Heart right ventricle (tissue), 16 donors: ENCODE measurements around the gene PRR29. TPM values are rescaled to one million over a fixed set of nuclear protein-coding genes. Genes with fewer than 3 reads are reported as not detected.
A peak's percentile ranks its signal among the peaks of the same experiment; 100 is the strongest.

Experiments used
- ATAC-seq, 8 donors: fragments of 200-7000 bp; cut with Tn5 transposase; one replicate each; pipeline ENCODE4 v1.9.1; 2020; ENCODE audit warnings: mild to moderate bottlenecking in 8 of 8, moderate library complexity in 8 of 8, moderate number of reproducible peaks in 1 of 8
- DNase-seq, 2 donors: peaks; one replicate each; pipeline ENCODE4 v3.0.0-alpha.2; 2020
- H3K27ac ChIP-seq, 10 donors: fragments of 200-600 bp; sonication (generic) in 2 of 10; one replicate each; pipeline versions ENCODE4 v1.5.0 to v1.8.0; 2020 to 2022; ENCODE audit warnings: mild to moderate bottlenecking in 3 of 10
- H3K27me3 ChIP-seq, 7 donors: fragments of 200-600 bp; one replicate each; pipeline ENCODE4 v1.8.0; 2021 to 2022; ENCODE audit warnings: mild to moderate bottlenecking in 2 of 7
- H3K36me3 ChIP-seq, 9 donors: fragments of 200-600 bp; sonication (generic) in 1 of 9; one replicate each; pipeline versions ENCODE4 v1.5.0 to v1.8.0; 2020 to 2022; ENCODE audit warnings: mild to moderate bottlenecking in 2 of 9
- H3K4me1 ChIP-seq, 9 donors: fragments of 200-600 bp; sonication (generic) in 1 of 9; one replicate each; pipeline versions ENCODE4 v1.5.0 to v1.8.0; 2020 to 2022; ENCODE audit warnings: mild to moderate bottlenecking in 4 of 9
- H3K4me3 ChIP-seq, 10 donors: fragments of 200-600 bp; sonication (generic) in 2 of 10; one replicate each; pipeline versions ENCODE4 v1.5.0 to v1.8.0; 2020 to 2022; ENCODE audit warnings: mild to moderate bottlenecking in 7 of 10, moderate library complexity in 2 of 10
- H3K9me3 ChIP-seq, 11 donors: fragments of 200-600 bp in 10 of 11; sonication (generic) in 2 of 11; one replicate each; pipeline versions ENCODE4 v1.5.0 to v1.8.0; 2013 to 2022; ENCODE audit warnings: mild to moderate bottlenecking in 2 of 11, control low read depth in 1 of 11, moderate library complexity in 1 of 11
- CTCF ChIP-seq, 9 donors: fragments of 200-600 bp; sonication (generic) in 2 of 9; IDR thresholded peaks; one replicate each; pipeline versions ENCODE4 v1.5.0 to v1.8.0; 2021 to 2022; ENCODE audit warnings: antibody characterized with exemption in 9 of 9, mild to moderate bottlenecking in 5 of 9, moderate library complexity in 1 of 9
- WGBS, 2 donors: extraction: QIAGEN DNeasy Blood & Tissue Kit; methylation state at CpG; one replicate each; pipeline ENCODE4 v1.1.7; 2013; ENCODE audit warnings: inconsistent platforms in 1 of 2; 5-methylcytosine and 5-hydroxymethylcytosine counted together
- intact Hi-C, 10 donors: fragments of 100-400 bp; cut with DNase I; formaldehyde crosslinking; loops; one replicate each; pipeline versions ENCODE4 v1.11.1 to v1.14.2; 2022
- polyA plus RNA-seq, 2 donors: library from polyadenylated mRNA; stranded (reverse); fragments of 200-250 nt; gene quantifications; one replicate each; pipeline ENCODE4 v1.2.3, GENCODE V29; 2013
- total RNA-seq, 10 donors: library from RNA; stranded (reverse); fragmentation: NEBNext Ultra II Directional in 3 of 10; extraction: Animal tissue kit (Norgen Biotek cat#: 25700) in 3 of 10; gene quantifications; one replicate each; pipeline versions ENCODE4 v1.2.1 to v1.2.4, GENCODE V29; 2021 to 2023
- donor health status: Arrhythmogenic right ventricular cardiomyopathy.
- donor health status: ischemic (EF 13 %, LVEDD 7.1; RV severe dilation, severe dysfunction).
- donor health status: healthy with polysubstance abuse.
- donor health status: DM: no; HTN: yes; CAD: no.
- donor health status: DM: no; HTN: no; CAD: no.
- donor health status: ischemic (EF 25% LVEDD 6.9; RV normal size, moderate dysfunction).
- donor health status: ischemic (EF 25% LVEDD 5.7; RV mildly dilated, moderate dysfunction).
- donor health status: healthy.
- donor health status: DM: yes; HTN: yes; CAD: no.
- donor health status: Ischemic cardiomyopathy.
- donor health status: ischemic (EF 35%, LVEDD 5.7; RV mildly dilated, moderate dysfunction).
- donor health status: nonischemic (EF 11% LVEDD 7.7; RV severe dilation, severe dysfunction).
- donor health status: DM: yes; HTN: yes; CAD: no.
- donor health status: PGD.
- donor health status: ischemic (EF 29% LVEDD 5.4; RV normal size, mild dysfunction).
- donor health status: nonischemic (EF 23%, LVEDD 6.1; RV moderate dilation, normal function).

The PRR29 gene
- total and polyA plus RNA-seq, 12 donors, result 0.21 to 0.66 (median 0.31) TPM; not detected in 4

- H3K27me3 ChIP-seq, result no peaks in the 10 kb centered on the region
- peak overlapping the region in 5 of 10 donors; percentile 10 to 26 (median 13) for H3K4me3 ChIP-seq
- WGBS, 2 donors, result 17 to 29% methylated on average over 37 of the region's 37 CpGs
- peaks cover 7 to 51% (median 37%) of the 10 kb centered on the region in 9 donors for H3K4me1 ChIP-seq
- H3K27ac ChIP-seq, result peak overlapping the region; percentile 54 to 90 (median 82)
- peak; percentile 49 to 86 (median 66) for ATAC-seq
- H3K36me3 ChIP-seq, result no peaks in the 10 kb centered on the region
- intact Hi-C loops, result no loop called here
- no peaks in the 10 kb centered on the region for H3K9me3 ChIP-seq
- no peak for TF ChIP-seq CTCF (IDR thresholded peaks at IDR 0.05)
- peak; percentile 70 to 74 for DNase-seq
Measured at GRCh38 chr17:63961355-63962212, 36.6 kb upstream of the PRR29 start.

- Histone ChIP-seq H3K36me3 (no peaks in the 10 kb centered on the region), H3K9me3 (no peaks in the 10 kb centered on the region), H3K4me3 (no peak overlapping the region), H3K27ac (peak overlapping the region; percentile 54 to 90 (median 82)), H3K4me1 (peaks cover 7 to 51% (median 37%) of the 10 kb centered on the region in 9 donors), H3K27me3 (no peaks in the 10 kb centered on the region)
- DNase-seq (no peak), ATAC-seq (no peak)
- intact Hi-C loops, result no loop called here
- WGBS, 2 donors, result 53 to 69% methylated on average over 10 of the region's 10 CpGs
- no peak for TF ChIP-seq CTCF (IDR thresholded peaks at IDR 0.05)
Measured at GRCh38 chr17:63962298-63962744, 35.8 kb upstream of the PRR29 start.

- H3K4me1 ChIP-seq, result peaks cover 7 to 51% (median 37%) of the 10 kb centered on the region in 9 donors
- no peaks in the 10 kb centered on the region for H3K9me3 ChIP-seq
- WGBS, 2 donors, result 54 to 56% methylated on average over 4 of the region's 4 CpGs
- no peaks in the 10 kb centered on the region for H3K36me3 ChIP-seq
- no peaks in the 10 kb centered on the region for H3K27me3 ChIP-seq
- H3K27ac ChIP-seq, result peak overlapping the region; percentile 71 to 90 (median 84)
- no peak overlapping the region for H3K4me3 ChIP-seq
- ATAC-seq (peak; percentile 45 to 87 (median 80)), DNase-seq (peak; percentile 56 to 75)
- intact Hi-C loops, result no loop called here
- no peak for TF ChIP-seq CTCF (IDR thresholded peaks at IDR 0.05)
Measured at GRCh38 chr17:63963123-63963522, 35.0 kb upstream of the PRR29 start.

GRCh38 chr17:63966646-63967264, 31.4 kb upstream of the PRR29 start:
- ATAC-seq (no peak), DNase-seq (no peak)
- WGBS, 2 donors, result 84 to 88% methylated on average over 11 of the region's 11 CpGs
- Histone ChIP-seq H3K4me1 (peaks cover 7 to 40% (median 27%) of the 10 kb centered on the region in 9 donors), H3K27me3 (no peaks in the 10 kb centered on the region), H3K36me3 (no peaks in the 10 kb centered on the region), H3K4me3 (no peak overlapping the region), H3K27ac (no peak overlapping the region), H3K9me3 (no peaks in the 10 kb centered on the region)
- no peak for TF ChIP-seq CTCF (IDR thresholded peaks at IDR 0.05)
- intact Hi-C loops, result no loop called here
